ENCODE results near the gene RASGRF2.

RASGRF2 gene

GRCh38 chr5:80985600-80986228 lies 25.6 kb downstream of the RASGRF2 start:
- H3K36me3 Mint-ChIP-seq: peaks cover 4% of the 10 kb centered on the region
- no peak overlapping the region for H3K4me3 Mint-ChIP-seq
- no peaks in the 10 kb centered on the region for H3K27me3 Mint-ChIP-seq
- H3K27ac Mint-ChIP-seq: peak overlapping the region; percentile 67
- H3K4me1 Mint-ChIP-seq (ENCODE audit: low read depth): peaks cover 74% of the 10 kb centered on the region
- H3K9me3 Mint-ChIP-seq (ENCODE audit: low read depth): peaks cover 3% of the 10 kb centered on the region

DNA sequence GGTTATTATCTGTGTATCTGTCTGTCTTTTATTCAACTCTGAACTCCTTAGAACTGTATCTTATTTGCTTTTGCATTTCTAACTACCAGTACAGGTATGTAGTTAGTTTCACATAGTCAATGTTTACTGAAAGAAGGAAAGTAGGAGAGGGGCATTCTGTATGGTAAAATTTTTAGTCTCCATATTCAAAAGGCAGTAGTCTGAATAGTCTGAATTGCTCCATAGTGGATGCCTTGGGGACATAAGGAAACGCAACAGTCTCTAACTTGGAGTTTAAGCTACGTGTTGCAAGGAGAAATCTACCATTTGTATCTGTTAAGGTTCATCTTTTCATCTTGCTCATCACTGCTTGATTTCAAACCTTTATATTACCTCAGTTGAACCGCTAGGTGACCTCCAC lies 26.2 kb downstream of the RASGRF2 start:
- no peak overlapping the region for H3K4me3 Mint-ChIP-seq
- H3K36me3 Mint-ChIP-seq: peaks cover 4% of the 10 kb centered on the region
- peaks cover 3% of the 10 kb centered on the region for H3K9me3 Mint-ChIP-seq (ENCODE audit: low read depth)
- H3K4me1 Mint-ChIP-seq (ENCODE audit: low read depth): peaks cover 72% of the 10 kb centered on the region
- H3K27me3 Mint-ChIP-seq: no peaks in the 10 kb centered on the region
- H3K27ac Mint-ChIP-seq: peak overlapping the region; percentile 19

DNA sequence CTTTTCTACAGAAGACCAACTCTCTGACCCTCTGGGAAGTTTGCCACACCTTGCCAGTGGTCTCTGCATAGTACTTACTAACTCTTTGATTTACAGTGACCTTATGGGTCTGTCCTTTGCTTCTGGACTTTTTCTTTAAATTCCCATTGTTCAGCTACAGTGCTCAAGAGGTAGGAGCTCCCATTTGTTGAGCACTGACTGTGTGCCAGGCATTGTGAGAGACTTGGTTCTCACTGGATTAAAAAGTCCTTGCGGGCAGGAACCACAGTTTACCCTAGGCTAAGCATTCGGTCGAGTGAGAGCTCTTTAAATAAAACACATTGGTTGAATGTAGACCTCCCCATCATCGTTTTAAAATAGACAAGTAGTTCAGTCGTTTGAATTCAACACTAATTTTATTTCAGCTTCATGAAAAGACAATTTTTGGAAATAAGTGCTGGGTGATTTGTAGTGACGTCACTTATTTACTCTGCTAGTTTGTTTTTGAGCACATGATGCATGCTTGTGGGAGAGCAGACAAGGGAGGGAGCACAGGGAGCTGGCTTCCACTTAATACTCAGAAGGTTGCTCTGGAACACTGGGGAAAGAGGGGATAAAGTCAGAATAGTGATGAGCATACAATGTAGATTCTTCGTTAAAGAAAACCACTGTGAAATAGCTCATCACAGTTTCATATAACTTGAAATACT lies 27.1 kb downstream of the RASGRF2 start:
- no peak overlapping the region for H3K4me3 Mint-ChIP-seq

GRCh38 chr5:80988419-80988935 lies 28.3 kb downstream of the RASGRF2 start:
- H3K36me3 Mint-ChIP-seq: no peaks in the 10 kb centered on the region
- peaks cover 77% of the 10 kb centered on the region for H3K4me1 Mint-ChIP-seq (ENCODE audit: low read depth)
- H3K4me3 Mint-ChIP-seq: no peak overlapping the region
- no peaks in the 10 kb centered on the region for H3K9me3 Mint-ChIP-seq (ENCODE audit: low read depth)
- no peaks in the 10 kb centered on the region for H3K27me3 Mint-ChIP-seq
- H3K27ac Mint-ChIP-seq: peak overlapping the region; percentile 46

More for the DNA sequence above, 27.1 kb downstream of the RASGRF2 start:
- Mint-ChIP-seq H3K27me3 (no peaks in the 10 kb centered on the region), H3K27ac (peak overlapping the region; percentile 28), H3K36me3 (peaks cover 3% of the 10 kb centered on the region), H3K9me3 (ENCODE audit: low read depth) (peaks cover 1% of the 10 kb centered on the region), H3K4me1 (ENCODE audit: low read depth) (peaks cover 73% of the 10 kb centered on the region)

- Mint-ChIP-seq H3K27me3 (no peaks in the 10 kb centered on the region), H3K27ac (no peak overlapping the region), H3K9me3 (ENCODE audit: low read depth) (no peaks in the 10 kb centered on the region), H3K4me3 (no peak overlapping the region), H3K36me3 (no peaks in the 10 kb centered on the region), H3K4me1 (ENCODE audit: low read depth) (peaks cover 86% of the 10 kb centered on the region)
Observed at GRCh38 chr5:80989883-80990282, 29.7 kb downstream of the RASGRF2 start.

- Mint-ChIP-seq H3K36me3 (no peaks in the 10 kb centered on the region), H3K27me3 (no peaks in the 10 kb centered on the region), H3K4me1 (ENCODE audit: low read depth) (peaks cover 87% of the 10 kb centered on the region), H3K27ac (peak overlapping the region; percentile 22), H3K9me3 (ENCODE audit: low read depth) (no peaks in the 10 kb centered on the region), H3K4me3 (no peak overlapping the region)
Observed at GRCh38 chr5:80990527-80990926, 30.4 kb downstream of the RASGRF2 start.

DNA sequence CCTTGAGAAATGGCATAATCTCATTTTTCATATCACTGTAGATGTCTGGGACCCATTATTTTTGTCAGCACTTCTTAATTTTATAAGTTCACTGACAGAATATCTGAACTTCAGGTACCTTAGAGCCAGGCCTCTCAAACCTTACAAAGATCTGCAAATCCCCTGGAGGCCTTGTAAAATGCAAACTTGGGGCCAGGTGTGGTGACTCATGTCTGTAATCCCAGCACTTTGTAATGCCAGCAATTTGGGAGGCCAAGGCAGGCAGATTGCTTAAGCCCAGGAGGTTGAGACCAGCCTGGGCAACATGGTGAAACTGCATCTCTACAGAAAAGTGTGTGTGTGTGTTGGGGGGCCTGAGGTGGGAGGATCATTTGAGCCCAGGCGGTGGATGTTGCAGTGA lies 30.8 kb downstream of the RASGRF2 start:
- no peaks in the 10 kb centered on the region for H3K36me3 Mint-ChIP-seq
- no peaks in the 10 kb centered on the region for H3K27me3 Mint-ChIP-seq
- peak overlapping the region; percentile 22 for H3K27ac Mint-ChIP-seq
- H3K9me3 Mint-ChIP-seq (ENCODE audit: low read depth): no peaks in the 10 kb centered on the region
- H3K4me3 Mint-ChIP-seq: no peak overlapping the region
- peaks cover 87% of the 10 kb centered on the region for H3K4me1 Mint-ChIP-seq (ENCODE audit: low read depth)

DNA sequence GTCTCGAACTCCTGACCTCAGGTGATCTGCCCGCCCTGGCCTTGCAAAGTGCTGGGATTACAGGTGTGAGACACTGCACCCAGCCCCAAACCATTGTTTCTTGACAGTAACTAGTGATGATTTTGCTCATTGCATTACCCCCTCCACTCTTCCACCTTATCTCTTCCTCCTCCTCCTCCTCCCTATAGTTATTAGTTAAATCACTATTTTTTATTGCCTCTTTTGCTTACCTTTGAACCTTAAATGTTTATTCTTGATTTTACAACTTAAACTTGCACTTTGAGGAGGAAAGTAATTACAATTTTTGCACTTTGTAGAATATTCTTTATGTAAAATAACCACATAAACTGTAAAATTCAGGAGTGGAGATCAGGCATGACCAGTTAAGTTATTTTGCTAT lies 35.7 kb downstream of the RASGRF2 start:
- Mint-ChIP-seq H3K4me3 (peak overlapping the region; percentile 2), H3K36me3 (no peaks in the 10 kb centered on the region), H3K27me3 (no peaks in the 10 kb centered on the region), H3K4me1 (ENCODE audit: low read depth) (peaks cover 79% of the 10 kb centered on the region), H3K9me3 (ENCODE audit: low read depth) (no peaks in the 10 kb centered on the region), H3K27ac (no peak overlapping the region)

GRCh38 chr5:80998590-80998979 lies 38.4 kb downstream of the RASGRF2 start:
- H3K4me1 Mint-ChIP-seq (ENCODE audit: low read depth): peaks cover 76% of the 10 kb centered on the region
- no peaks in the 10 kb centered on the region for H3K27me3 Mint-ChIP-seq
- peaks cover 2% of the 10 kb centered on the region for H3K36me3 Mint-ChIP-seq
- peak overlapping the region; percentile 94 for H3K27ac Mint-ChIP-seq
- H3K4me3 Mint-ChIP-seq: peak overlapping the region; percentile 74
- H3K9me3 Mint-ChIP-seq (ENCODE audit: low read depth): no peaks in the 10 kb centered on the region

- Mint-ChIP-seq H3K4me1 (ENCODE audit: low read depth) (peaks cover 80% of the 10 kb centered on the region), H3K9me3 (ENCODE audit: low read depth) (no peaks in the 10 kb centered on the region), H3K27me3 (no peaks in the 10 kb centered on the region), H3K27ac (peak overlapping the region; percentile 93), H3K4me3 (peak overlapping the region; percentile 30), H3K36me3 (peaks cover 2% of the 10 kb centered on the region)
Observed at GRCh38 chr5:81003811-81004386, 43.7 kb downstream of the RASGRF2 start.

GRCh38 chr5:81005708-81006107 lies 45.5 kb downstream of the RASGRF2 start:
- Mint-ChIP-seq H3K4me1 (ENCODE audit: low read depth) (peaks cover 86% of the 10 kb centered on the region), H3K4me3 (peak overlapping the region; percentile 34), H3K27me3 (no peaks in the 10 kb centered on the region), H3K9me3 (ENCODE audit: low read depth) (no peaks in the 10 kb centered on the region), H3K27ac (peak overlapping the region; percentile 85), H3K36me3 (peaks cover 2% of the 10 kb centered on the region)

GRCh38 chr5:81006231-81006630 lies 46.1 kb downstream of the RASGRF2 start:
- Mint-ChIP-seq H3K9me3 (ENCODE audit: low read depth) (no peaks in the 10 kb centered on the region), H3K27me3 (no peaks in the 10 kb centered on the region), H3K4me3 (peak overlapping the region; percentile 84), H3K27ac (peak overlapping the region; percentile 93), H3K36me3 (peaks cover 2% of the 10 kb centered on the region), H3K4me1 (ENCODE audit: low read depth) (peaks cover 86% of the 10 kb centered on the region)

- H3K4me1 Mint-ChIP-seq (ENCODE audit: low read depth): peaks cover 83% of the 10 kb centered on the region
- peak overlapping the region; percentile 93 for H3K27ac Mint-ChIP-seq
- no peaks in the 10 kb centered on the region for H3K27me3 Mint-ChIP-seq
- peak overlapping the region; percentile 84 for H3K4me3 Mint-ChIP-seq
- peaks cover 3% of the 10 kb centered on the region for H3K36me3 Mint-ChIP-seq
- H3K9me3 Mint-ChIP-seq (ENCODE audit: low read depth): no peaks in the 10 kb centered on the region
Observed at GRCh38 chr5:81006947-81007636, 46.9 kb downstream of the RASGRF2 start.

- no peaks in the 10 kb centered on the region for H3K9me3 Mint-ChIP-seq (ENCODE audit: low read depth)
- H3K27ac Mint-ChIP-seq: peak overlapping the region; percentile 93
- peaks cover 4% of the 10 kb centered on the region for H3K36me3 Mint-ChIP-seq
- H3K4me3 Mint-ChIP-seq: peak overlapping the region; percentile 84
- H3K27me3 Mint-ChIP-seq: no peaks in the 10 kb centered on the region
- H3K4me1 Mint-ChIP-seq (ENCODE audit: low read depth): peaks cover 83% of the 10 kb centered on the region
Observed at GRCh38 chr5:81007637-81008027, 47.5 kb downstream of the RASGRF2 start.
